Endodermal cell (in vitro differentiated cells): ENCODE results near the gene CCDC93. TPM values are rescaled to one million over a fixed set of nuclear protein-coding genes. Genes with fewer than 3 reads are reported as not detected.

Experiments used
- DNase-seq: peaks from one replicate; pipeline ENCODE4 v3.0.0-alpha.2; 2017
- H3K27ac ChIP-seq: 2 replicates; pipeline ENCODE4 v1.5.1; 2013; ENCODE audit warnings: mild to moderate bottlenecking, low read depth, low read length, moderate library complexity
- H3K27me3 ChIP-seq: 2 replicates; pipeline ENCODE4 v1.6.1; 2013; ENCODE audit warnings: mild to moderate bottlenecking, low read length, moderate library complexity; ENCODE audit not compliant: insufficient read depth, control insufficient read depth, poor library complexity, severe bottlenecking
- H3K36me3 ChIP-seq: 2 replicates; pipeline ENCODE4 v1.7.0; 2013; ENCODE audit warnings: mild to moderate bottlenecking, low read length, moderate library complexity; ENCODE audit not compliant: control insufficient read depth, insufficient read depth
- H3K4me1 ChIP-seq: one replicate; pipeline ENCODE4 v1.7.0; 2013; ENCODE audit warnings: low read length; ENCODE audit not compliant: control insufficient read depth, insufficient read depth
- H3K4me3 ChIP-seq: 2 replicates; pipeline ENCODE4 v1.5.1; 2013; ENCODE audit warnings: mild to moderate bottlenecking, low read length, moderate library complexity
- H3K9ac ChIP-seq: 2 replicates; pipeline ENCODE4 v1.6.1; 2013; ENCODE audit warnings: mild to moderate bottlenecking, low read length, moderate library complexity; ENCODE audit not compliant: poor library complexity, severe bottlenecking; ENCODE audit errors: extremely low read depth
- H3K9me3 ChIP-seq: 2 replicates; pipeline ENCODE4 v1.6.1; 2013; ENCODE audit warnings: mild to moderate bottlenecking, low read length, moderate library complexity; ENCODE audit not compliant: control insufficient read depth
- H3K27ac Mint-ChIP-seq: 2 replicates; pipeline ENCODE4 v1.8.0; 2020; ENCODE audit warnings: mixed read lengths
- H3K27me3 Mint-ChIP-seq: 2 replicates; pipeline ENCODE4 v1.8.0; 2021; ENCODE audit warnings: mild to moderate bottlenecking, mixed read lengths; ENCODE audit not compliant: insufficient read depth
- H3K36me3 Mint-ChIP-seq: 2 replicates; pipeline ENCODE4 v1.8.0; 2020; ENCODE audit warnings: low read depth, mixed read lengths
- H3K4me1 Mint-ChIP-seq: 2 replicates; pipeline ENCODE4 v1.8.0; 2020; ENCODE audit warnings: mixed read lengths
- H3K4me3 Mint-ChIP-seq: 2 replicates; pipeline ENCODE4 v1.8.0; 2020; ENCODE audit warnings: mild to moderate bottlenecking, moderate library complexity, mixed read lengths
- H3K9me3 Mint-ChIP-seq: 2 replicates; pipeline ENCODE4 v1.8.0; 2020; ENCODE audit warnings: mild to moderate bottlenecking, mixed read lengths
- CTCF ChIP-seq: fragments of 200-600 bp; sonication (generic); conservative IDR thresholded peaks from 2 replicates; pipeline ENCODE4 v1.5.0; 2021; ENCODE audit warnings: antibody characterized with exemption, mild to moderate bottlenecking
- WGBS, 2 experiments: methylation state at CpG; one replicate each; pipeline versions ENCODE4 v1.1.5 to v1.1.7; 2013; ENCODE audit warnings: missing lambda C conversion rate in 2 of 2, mixed read lengths in 1 of 2; ENCODE audit not compliant: insufficient coverage in 1 of 2, insufficient read length in 1 of 2; 5-methylcytosine and 5-hydroxymethylcytosine counted together
- total RNA-seq, 2 donors: library from RNA; stranded (reverse); fragmentation: NEBNext Ultra II Directional in 1 of 2; extraction: Animal tissue kit (Norgen Biotek cat#: 25700) in 1 of 2; gene quantifications; 2 replicates in 1 of 2; 3 replicates in 1 of 2; pipeline ENCODE4 v1.2.1, GENCODE V29; 2021

Gene CCDC93
- total RNA-seq, 2 donors from 2014 or later: 35.6 to 36.6 TPM

GRCh38 chr2:117921520-117921919 lies 92.3 kb downstream of the CCDC93 start:
- H3K4me1 ChIP-seq: no peaks in the 10 kb centered on the region
- Mint-ChIP-seq H3K36me3 (peaks cover 69% of the 10 kb centered on the region), H3K9me3 (peaks cover 38% of the 10 kb centered on the region), H3K4me3 (no peak overlapping the region), H3K4me1 (no peaks in the 10 kb centered on the region), H3K27me3 (no peaks in the 10 kb centered on the region), H3K27ac (no peak overlapping the region)
- DNase-seq: no peak
- no peak for TF ChIP-seq CTCF
- 91 to 93% methylated on average over 2 to 3 of the region's 3 CpGs for WGBS, 2 experiments
- no peak overlapping the region for H3K27ac ChIP-seq
- H3K9ac ChIP-seq: no peak overlapping the region
- no peak overlapping the region for H3K4me3 ChIP-seq
- peaks cover 4% of the 10 kb centered on the region for H3K9me3 ChIP-seq
- H3K27me3 ChIP-seq: no peaks in the 10 kb centered on the region
- peaks cover 51% of the 10 kb centered on the region for H3K36me3 ChIP-seq

- WGBS, 2 experiments: 91 to 98% methylated on average over 7 of the region's 7 CpGs
- Histone ChIP-seq H3K27me3 (no peaks in the 10 kb centered on the region), H3K27ac (no peak overlapping the region), H3K4me3 (no peak overlapping the region), H3K9ac (no peak overlapping the region), H3K4me1 (no peaks in the 10 kb centered on the region), H3K36me3 (peaks cover 54% of the 10 kb centered on the region), H3K9me3 (peaks cover 2% of the 10 kb centered on the region)
- Mint-ChIP-seq H3K4me3 (no peak overlapping the region), H3K36me3 (peaks cover 45% of the 10 kb centered on the region), H3K27ac (no peak overlapping the region), H3K4me1 (no peaks in the 10 kb centered on the region), H3K27me3 (no peaks in the 10 kb centered on the region), H3K9me3 (peaks cover 15% of the 10 kb centered on the region)
- no peak for TF ChIP-seq CTCF
- DNase-seq: no peak
Observed at GRCh38 chr2:117918608-117919007, 95.3 kb downstream of the CCDC93 start.

GRCh38 chr2:117917223-117917917 lies 96.5 kb downstream of the CCDC93 start:
- no peaks in the 10 kb centered on the region for H3K4me1 ChIP-seq
- no peaks in the 10 kb centered on the region for H3K4me1 Mint-ChIP-seq
- no peak overlapping the region for H3K27ac ChIP-seq
- peaks cover 8% of the 10 kb centered on the region for H3K9me3 Mint-ChIP-seq
- no peaks in the 10 kb centered on the region for H3K27me3 ChIP-seq
- H3K4me3 Mint-ChIP-seq: no peak overlapping the region
- H3K36me3 ChIP-seq: peaks cover 45% of the 10 kb centered on the region
- peak; percentile 83 for TF ChIP-seq CTCF
- H3K27ac Mint-ChIP-seq: no peak overlapping the region
- H3K9ac ChIP-seq: no peak overlapping the region
- H3K4me3 ChIP-seq: no peak overlapping the region
- peak; percentile 57 for DNase-seq
- H3K27me3 Mint-ChIP-seq: no peaks in the 10 kb centered on the region
- H3K9me3 ChIP-seq: peaks cover 8% of the 10 kb centered on the region
- H3K36me3 Mint-ChIP-seq: peaks cover 33% of the 10 kb centered on the region
- WGBS, 2 experiments: 85% methylated on average over 13 to 19 of the region's 19 CpGs
